GM18909 (cell line): ENCODE results near the gene TCF23.

Experiments
- ATAC-seq: cut with Tn5 transposase; IDR thresholded peaks from one replicate; pipeline ENCODE4 v1.9.1; 2021; ENCODE audit warnings: mild to moderate bottlenecking; ENCODE audit not compliant: unreplicated experiment, poor library complexity

TCF23 gene

DNA sequence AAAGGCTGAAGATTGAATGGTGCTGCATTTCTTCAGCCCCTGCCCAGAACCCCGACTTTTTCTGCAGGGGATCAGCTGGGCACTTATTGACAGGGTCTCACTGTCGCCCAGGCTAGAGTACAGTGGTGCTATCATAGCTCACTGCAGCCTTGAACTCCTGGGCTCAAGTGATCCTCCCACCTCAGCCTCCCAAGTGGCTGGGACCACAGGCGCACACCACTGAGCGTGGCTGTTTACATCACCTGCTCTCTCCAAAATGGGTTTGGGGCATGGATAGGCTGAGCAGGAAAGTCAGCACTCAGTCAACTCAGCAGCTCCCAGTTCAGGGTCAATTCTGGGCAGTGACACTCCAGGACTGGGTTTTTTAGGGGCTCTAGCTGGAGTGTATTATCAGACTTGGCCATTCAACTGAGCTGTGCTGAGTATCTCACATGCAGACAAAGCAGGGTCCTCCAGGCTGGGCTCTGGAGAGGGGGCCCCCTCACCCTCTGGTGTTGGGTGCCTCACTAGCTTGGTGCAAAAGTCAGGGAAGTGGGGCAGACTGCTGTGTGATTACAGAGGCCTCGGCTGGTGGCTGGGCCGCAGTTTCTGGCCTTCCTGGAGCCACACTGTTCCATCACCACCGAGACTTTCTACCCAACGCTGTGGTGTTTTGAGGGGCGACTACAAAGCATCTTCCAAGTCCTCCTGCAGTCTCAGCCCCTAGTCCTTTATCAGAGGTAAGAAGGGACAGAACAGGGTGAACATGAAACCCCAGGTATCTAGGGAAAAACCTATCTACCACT is 20.7 kb upstream of the TCF23 start:
- ATAC-seq = no peak

DNA sequence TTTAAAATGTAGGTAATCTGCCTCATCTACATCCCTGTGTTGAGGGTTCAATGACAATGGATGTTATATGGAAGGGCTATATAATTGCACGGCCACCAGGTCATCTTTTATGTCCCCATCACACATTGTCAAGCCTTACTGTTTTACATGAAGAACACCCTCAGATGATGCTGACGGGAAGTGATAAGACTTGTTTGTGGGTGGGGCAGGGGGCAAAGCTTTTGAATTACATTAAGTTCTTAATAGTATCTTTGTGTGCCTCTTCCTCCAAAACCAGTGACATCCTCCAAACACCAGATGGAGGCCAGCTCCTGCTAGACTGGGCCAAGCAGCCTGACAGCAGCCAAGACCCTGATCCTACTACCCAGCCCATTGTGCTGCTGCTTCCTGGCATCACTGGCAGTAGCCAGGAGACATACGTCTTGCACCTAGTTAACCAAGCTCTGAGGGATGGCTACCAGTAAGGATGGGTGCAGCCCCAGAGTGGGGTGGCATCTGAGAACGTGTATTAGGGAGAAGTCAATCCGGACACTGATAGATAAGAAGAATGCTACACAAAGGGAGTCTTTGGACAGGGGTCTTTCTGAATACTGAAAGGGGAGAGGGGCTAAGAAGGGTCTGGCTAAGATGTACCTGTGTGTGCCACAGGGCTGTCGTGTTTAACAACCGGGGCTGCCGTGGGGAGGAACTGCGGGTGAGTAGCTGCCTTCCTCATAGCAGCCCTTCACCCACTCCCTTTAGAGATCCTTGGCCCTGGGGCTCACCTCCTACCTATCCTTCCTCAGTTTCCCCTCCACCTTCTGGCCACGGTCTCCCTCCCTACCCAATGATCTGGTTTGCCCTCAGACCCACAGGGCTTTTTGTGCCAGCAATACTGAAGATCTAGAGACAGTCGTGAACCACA is 19.9 kb upstream of the TCF23 start:
- no peak for ATAC-seq

DNA sequence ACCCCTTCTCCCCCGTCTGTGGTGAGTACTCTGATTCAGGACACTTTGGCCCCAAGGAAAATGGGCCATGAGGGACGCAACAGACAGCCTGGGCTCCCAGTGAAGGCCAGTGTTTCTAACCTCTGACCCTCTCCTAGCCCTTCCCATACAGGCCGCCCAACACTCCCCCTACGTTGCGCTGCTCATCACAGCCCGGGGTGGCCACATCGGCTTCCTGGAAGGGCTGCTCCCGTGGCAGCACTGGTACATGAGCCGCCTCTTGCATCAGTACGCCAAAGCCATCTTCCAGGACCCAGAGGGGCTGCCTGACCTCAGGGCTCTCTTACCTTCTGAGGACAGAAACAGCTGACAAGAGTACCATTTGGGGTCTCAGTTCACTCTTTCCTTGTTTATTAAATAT is 18.4 kb upstream of the TCF23 start:
- no peak for ATAC-seq

DNA sequence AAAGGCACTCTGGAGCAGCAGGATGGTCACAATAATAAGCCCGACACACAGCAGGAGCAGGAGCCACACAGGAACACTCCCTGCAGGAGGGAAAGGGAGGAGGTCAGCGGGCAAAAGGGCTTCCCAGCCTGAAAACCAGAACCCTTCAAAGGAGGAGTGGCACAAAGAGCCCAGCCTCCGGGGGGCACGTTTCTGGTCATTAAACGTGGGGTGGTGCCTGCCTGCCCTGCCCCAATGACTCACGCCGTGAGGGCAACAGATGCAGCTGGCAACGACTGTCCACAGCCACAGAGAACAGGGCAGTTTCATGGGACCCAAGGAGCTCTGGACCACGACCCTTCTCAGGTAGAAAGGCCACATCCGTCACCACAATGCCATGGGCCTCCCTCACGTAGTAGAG is 17.4 kb upstream of the TCF23 start:
- ATAC-seq = no peak

DNA sequence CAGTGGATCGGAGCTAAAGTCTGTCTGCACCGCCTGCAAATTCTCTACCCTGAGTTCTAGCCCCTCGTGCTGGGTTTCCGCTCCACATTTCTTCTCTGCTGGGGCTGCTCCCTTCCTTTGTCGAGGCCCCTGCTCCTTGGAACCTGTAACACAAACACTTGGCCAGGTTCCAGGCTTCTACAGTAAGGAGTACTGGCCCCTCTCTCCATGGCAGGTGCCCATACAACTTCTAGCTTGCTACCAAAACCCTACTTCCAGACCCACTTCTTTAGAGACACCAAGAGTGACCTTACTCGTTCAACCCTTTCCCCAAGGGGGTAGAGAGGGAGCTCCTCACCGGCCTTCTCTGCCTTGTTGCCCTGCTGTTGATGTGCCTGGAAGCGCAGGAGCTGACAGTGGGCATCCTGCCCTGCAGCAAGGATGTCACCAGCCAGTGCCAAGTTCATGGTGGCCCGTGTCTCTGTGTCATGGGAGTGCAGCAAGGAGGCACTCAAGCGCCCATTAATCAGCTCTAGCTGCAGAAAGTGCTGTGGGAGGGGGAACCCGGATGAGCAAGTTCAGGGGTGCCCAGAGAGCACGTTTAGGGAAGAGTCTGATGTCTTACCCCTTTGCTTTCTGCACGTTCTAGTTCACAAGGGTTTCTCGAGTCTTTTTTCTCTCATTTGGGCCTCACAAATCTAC is 15.5 kb upstream of the TCF23 start:
- ATAC-seq = no peak

DNA sequence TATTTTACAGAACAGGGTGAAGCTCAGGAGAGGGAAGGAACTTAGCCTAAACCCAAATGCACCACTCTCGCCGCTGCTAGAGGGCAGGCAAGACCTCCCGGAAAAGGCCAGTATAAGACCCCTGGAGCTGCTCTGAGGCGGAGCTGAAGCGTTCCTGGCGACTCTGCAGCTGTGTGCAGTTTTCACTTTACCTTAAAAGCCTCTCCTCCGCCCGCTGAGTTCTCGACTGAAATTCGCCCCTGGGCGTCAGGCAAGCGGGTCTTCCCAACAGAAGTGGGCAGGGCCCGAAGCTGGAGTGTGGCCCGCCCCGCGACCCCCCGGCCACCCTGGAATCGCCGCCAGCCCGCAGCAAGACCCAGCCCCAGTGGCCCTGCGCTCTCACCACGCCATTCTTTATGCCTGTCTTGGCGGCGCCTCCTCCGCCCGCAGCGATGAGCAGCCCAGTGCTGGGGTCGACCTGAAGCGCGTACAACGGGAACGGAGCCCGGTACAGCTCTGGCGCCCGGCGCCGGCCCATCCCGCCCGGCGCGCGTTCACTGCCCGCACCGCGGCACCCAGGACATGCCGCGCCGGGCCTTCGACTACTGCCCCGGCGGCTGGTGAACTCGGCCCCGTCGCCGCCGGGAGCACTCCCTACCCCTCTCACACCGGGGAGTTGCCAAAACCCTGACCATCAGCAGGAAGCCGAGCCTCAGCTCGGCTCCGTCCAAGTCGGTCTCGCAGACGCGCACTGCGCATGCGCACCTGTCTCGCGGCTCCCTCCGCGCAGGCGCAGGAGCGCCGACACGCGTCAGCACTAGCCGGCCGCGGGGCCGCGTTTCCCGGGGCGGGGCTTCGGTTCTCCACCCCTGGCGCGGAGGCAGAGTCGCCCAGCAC is 14.7 kb upstream of the TCF23 start, which contains the start of gene PREB:
TSS of gene PREB (minus strand) at position 732 of the 876 bp plus-strand sequence. CDS start at position 517, 215 bp downstream.
- peak; percentile 78 for ATAC-seq

DNA sequence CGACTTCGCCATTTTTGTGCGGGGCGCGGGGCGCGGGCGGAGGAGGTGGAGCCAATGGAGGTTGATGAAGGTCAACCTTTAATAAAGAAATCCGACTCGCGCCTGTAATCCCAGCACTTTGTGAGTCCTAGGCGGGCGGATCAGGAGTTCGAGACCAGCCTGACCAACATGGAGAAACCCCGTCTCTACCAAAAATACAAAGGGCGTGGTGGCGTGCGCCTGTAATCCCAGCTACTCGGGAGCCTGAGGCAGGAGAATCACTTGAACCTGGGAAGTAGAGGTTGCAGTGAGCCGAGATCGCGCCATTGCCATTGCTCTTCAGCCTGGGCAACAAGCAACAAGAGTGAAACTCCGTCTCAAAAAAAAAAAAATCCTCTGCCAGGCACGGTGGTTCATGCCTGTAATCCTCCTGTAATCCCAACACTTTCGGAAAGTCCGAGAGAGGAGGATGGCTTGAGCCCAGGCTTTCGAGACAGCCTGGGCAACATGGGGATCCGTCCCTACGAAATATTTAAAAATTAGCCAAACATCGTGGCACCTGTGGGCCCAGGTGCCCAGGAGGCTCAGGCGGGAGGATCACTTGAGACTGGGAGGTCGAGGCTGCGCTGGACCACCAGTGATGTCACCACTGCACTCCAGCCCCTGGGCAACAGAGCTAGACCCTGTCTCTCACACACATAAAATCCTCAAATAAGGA is 13.9 kb upstream of the TCF23 start:
- ATAC-seq = no peak

DNA sequence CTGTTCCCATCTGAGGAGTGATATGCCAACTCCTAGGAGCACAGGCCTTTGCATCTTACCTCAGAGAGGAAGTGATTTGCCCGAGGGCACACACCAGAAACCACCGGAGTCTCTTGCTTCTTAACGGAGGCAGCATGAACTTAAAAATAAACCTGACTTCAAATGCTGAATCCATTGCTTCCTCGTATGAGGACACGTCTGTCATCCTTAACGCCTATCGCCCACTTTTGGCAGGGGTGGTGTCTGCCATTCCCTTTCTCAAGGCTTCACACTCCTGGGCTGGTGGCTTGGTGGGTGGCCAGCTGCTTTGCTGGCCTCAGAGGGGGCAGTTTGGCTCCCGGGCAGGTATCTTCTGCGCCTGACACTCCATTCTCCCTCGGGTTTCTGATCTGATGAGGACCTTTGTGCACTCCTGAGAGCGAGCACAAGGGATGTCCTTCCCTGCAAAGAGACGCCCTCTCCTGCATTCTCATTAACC is 13.3 kb upstream of the TCF23 start:
- ATAC-seq = no peak

DNA sequence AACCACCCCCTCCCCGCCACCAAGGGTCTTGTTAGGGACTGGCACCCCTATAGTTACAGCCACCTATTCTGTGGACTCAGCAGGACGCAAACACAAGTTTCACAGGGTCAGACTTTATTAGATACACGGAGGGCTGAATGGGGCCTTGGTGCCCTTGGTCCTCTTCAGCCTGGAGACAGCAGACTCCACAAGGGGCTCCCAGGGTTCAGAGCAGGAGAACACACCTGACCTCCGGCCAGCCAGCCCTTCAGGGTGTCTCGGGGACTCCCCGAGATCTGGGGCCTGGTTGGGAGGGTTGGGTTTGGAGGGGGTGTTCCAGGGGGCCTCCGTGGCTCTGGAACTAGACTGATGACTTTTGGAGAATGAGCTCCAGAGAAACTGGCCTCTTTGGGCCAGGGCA is 12.1 kb upstream of the TCF23 start:
- ATAC-seq = no peak

DNA sequence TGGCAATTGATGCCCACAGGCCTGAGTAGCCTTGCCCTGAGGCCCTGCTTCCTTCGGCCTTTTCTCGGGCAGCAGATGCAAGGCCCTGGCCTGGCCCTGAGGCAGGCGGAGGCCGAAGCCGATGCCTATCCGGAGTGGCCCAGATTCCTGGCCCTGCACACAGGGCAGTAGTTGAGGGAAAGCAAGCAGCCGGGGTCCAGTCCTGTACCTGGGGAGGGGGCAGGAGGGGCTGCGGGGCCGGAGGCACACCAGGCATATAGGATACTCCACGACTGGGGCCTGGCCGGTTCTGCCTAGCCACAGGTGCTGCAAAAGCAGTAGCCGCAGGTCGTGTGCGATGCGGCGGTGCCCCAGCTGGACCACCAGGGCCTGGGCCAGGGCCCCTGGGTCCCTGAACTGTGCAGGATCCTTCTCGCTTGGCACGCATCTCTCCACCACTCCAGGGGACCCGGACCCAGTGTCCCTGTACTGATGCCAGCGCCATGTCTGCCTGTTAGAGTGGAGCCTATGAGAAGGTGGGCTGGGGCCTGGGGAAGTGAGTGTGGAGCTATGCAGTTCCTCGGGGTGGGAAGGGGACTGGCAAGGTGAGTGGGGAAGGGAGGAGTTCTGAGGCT is 11.4 kb upstream of the TCF23 start:
- no peak for ATAC-seq

DNA sequence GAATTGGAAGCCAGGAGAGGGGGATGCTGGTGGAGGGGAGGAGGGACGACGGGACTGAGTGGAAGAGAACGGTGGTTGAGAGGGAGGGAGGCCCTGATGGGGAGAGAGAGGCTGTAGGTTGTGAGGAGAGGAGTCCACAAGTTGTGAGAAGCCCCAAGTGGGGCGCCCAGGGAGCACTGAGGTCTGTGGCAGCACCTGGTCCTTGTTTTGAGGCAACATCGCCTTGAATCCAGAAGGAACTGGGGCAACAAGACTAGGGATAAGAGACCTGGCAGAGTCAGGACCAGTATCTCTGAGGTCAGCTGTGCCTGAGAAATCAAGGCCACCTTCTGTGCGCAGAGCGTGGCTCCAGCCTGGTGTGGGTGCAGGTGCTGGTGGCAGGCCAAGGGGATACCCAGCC is 10.7 kb upstream of the TCF23 start:
- ATAC-seq = no peak

DNA sequence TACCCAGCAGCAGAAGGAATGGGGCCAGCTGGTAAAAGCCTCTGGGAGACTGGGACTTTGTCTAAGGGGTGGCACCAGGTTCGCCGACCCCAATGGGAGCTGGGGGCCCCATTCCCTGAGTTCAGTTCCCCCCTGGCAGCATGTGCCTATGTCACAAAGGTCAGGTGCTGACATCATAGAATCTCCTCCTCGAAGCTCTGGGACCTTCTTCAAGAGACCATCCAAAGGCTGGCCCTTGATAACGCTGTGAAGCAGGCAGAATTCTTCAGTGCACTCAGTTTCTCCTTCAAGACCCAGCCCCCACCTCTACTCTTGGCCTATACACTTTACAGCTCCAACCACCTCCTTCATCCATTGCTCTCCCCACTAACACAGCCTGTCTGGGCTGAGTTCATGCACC is 9.5 kb upstream of the TCF23 start, which contains the start of gene PRR30:
TSS of gene PRR30 (minus strand) at position 101 of the 400 bp plus-strand sequence. CDS start 1,081 bp downstream, outside the sequence.
- no peak for ATAC-seq

DNA sequence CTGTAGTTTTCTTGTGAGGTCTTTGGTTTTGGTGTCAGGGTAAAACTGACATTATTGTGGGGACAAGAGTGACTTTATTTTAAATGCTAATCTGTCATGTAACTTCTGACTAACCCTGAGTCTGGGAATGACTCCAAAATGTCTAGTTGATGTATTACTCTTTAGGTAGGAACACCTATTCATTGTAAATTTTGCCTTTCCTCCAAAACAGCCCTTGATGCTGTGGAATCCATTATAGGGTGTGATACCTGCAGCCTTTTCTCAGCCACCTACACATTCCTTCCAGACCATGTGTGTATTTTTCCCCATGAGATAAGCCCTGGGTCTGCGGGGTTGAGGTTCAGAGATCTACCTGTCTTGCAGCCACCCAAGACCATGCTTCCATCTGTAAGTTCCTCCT is 5.5 kb upstream of the TCF23 start:
- no peak for ATAC-seq

DNA sequence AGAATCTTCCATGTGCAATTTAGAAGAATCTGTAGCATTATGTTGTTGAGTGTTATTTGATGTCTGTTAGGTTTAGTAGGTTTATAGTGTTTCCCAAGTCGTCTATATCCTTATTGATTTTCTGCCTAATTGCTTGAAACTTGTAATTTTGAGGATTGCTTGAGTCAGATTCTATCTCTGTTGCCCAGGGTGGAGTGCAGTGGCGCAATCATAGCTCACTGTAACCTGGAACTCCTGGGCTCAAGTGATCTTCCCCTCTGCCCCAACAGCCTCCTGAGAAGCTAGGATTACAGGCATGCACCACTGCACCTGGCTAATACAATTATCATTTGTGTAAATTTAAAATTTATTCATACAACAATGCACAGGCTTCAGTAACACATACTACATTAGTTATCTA is 3.1 kb upstream of the TCF23 start:
- no peak for ATAC-seq

DNA sequence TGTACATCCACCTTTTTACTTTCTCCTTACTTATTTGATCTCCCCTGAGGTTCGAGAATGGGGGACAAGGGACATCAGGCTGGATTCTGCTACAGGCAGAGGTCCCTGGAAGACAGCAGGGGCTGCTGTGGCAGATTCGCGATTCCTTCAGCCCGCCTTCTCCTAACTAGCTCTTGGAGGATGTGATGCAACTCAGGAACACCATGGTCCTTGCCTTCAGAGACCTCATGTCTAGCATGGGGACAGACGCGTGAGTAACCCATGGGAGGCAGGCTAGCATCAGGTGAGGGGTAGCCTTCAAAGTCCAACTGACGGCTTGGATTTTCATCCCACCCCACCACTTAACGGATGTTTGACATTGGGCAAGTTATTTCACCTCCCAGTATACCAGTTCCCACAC is 869 bp upstream of the TCF23 start:
- no peak for ATAC-seq

DNA sequence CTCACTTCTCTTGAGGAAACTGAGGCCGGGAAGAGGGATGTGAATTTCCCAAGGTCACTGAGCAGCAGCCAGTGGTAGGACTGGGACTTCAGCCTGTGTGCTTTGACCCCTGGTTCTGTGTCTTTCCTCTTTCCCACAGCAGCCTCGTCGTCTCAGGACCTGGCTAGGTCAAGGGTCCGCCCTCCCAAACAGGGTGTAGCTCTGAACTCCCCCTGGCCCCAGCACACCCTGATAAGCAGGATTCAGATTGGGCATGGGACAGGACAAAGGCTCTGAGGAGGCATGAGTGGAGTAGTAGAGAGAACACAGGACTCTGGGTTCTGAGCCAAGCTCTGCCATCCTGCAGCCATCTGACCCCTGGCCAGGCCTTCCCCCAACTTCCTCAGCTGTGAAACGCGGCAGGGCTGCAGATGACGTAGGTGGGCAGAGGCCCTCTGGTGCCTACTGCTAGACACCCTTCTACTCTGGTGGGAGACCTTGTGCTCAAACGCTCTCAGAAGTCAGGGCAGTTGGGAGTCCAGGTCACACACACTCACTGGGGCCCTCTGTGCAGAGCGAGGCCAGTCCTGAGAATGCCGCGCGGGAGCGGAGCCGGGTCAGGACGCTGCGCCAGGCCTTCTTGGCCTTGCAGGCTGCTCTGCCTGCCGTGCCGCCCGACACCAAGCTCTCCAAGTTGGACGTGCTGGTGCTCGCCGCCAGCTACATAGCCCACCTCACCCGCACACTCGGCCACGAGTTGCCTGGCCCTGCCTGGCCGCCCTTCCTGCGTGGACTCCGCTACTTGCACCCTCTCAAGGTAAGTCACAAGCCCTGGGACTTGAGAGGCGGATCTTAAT is 984 bp downstream of the TCF23 start:
- no peak for ATAC-seq

DNA sequence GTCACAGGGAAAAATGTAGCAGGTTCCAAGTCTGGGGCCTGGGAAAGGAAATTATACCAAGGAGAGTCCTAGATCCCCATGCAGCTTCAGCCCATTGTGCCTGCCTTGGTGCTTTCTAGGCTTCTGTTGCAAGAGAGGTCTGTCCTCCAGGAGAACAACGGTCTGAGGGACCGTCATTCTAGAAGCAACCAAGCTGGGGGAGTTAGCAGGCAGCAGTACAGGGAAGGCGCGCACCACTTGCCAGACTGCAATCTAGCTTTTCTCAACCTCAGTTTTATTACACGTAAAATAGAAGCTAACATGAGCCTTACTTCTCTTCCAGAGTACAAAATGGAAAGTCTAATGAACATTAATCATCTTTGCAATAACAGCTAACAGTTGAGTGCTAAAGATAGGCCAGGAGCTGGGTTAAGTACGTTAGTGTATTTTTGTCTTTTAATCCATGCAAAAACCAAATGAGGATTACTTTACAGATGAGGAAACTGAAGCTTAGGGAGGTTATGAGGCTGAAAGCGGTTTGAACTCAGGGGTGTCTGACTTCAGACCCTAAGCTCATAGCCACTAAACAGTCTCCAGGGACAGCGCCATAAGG is 1.9 kb downstream of the TCF23 start:
- ATAC-seq = no peak
